BLaER1 treated with 17β-estradiol and CSF1 and Interleukin-3, amounts not matched to agents 10 nM and 100 nM (cell line): Measurements from ENCODE around the gene BCKDK.
"Not testable (repeated sequence)": the region's sequence is repeated elsewhere in the genome, so short reads cannot be mapped to it uniquely, and the experiment has no call there.

Experiments
- H3K27ac ChIP-seq, 11 experiments: shearing (Covaris generic); formaldehyde crosslinking; 2 replicates each; pipeline ENCODE4 v1.8.1; 2022
- H3K27me3 ChIP-seq, 11 experiments: shearing (Covaris generic); formaldehyde crosslinking; 2 replicates each; pipeline ENCODE4 v1.8.1; 2022
- H3K36me3 ChIP-seq, 11 experiments: shearing (Covaris generic); formaldehyde crosslinking; 2 replicates each; pipeline ENCODE4 v1.8.1; 2022
- H3K4me1 ChIP-seq, 10 experiments: shearing (Covaris generic); formaldehyde crosslinking; 2 replicates each; pipeline ENCODE4 v1.8.1; 2022
- H3K4me2 ChIP-seq, 11 experiments: shearing (Covaris generic); formaldehyde crosslinking; 2 replicates each; pipeline ENCODE4 v1.8.1; 2022
- H3K4me3 ChIP-seq, 10 experiments: shearing (Covaris generic); formaldehyde crosslinking; 2 replicates each; pipeline ENCODE4 v1.8.1; 2022
- H3K9ac ChIP-seq, 11 experiments: shearing (Covaris generic); formaldehyde crosslinking; 2 replicates each; pipeline ENCODE4 v1.8.1; 2022
- H3K9me3 ChIP-seq, 11 experiments: shearing (Covaris generic); formaldehyde crosslinking; replicated peaks in 1 of 11; 2 replicates each; pipeline ENCODE4 v1.8.1; 2022
- H4K20me1 ChIP-seq, 11 experiments: shearing (Covaris generic); formaldehyde crosslinking; 2 replicates each; pipeline ENCODE4 v1.8.1; 2022
- Cebpa-rat ChIP-seq, 11 experiments: shearing (Covaris generic); IDR thresholded peaks; 2 replicates each; pipeline ENCODE4 v1.8.1; 2022

The BCKDK gene

DNA sequence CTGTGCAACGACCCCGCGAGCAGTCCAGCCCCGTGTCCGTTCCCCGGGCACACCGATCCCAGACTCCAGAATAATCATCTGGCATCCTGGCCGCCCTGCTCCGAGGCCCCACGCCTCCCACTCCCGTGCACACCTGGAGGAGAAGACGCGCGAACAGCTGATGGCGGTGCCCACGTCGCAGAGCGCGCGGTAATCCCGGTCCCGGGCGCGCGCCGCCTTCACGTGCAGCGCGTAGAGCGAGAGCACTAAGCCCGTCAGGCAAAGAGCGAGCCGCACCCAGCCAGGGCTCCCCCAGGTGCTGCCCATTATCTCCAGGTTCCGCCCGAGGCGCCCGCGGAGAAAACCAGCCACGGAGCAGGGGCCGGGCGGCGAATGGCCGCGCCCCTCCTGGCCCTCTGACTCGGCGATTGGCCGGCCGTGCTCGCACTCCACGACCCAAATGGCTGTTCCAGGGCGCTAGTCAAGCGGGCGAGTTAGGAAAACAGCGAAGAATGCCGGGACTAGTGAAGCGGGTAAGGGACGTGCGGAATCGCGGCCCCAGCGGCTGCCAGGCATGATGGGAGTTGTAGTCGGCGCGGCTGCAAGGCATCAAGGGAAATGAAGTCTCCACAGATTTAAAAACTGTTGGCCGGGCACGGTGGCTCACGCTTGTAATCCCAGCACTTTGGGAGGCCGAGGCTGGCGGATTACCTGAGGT, 13.6 kb upstream of the BCKDK start, which contains the start of gene VKORC1:
VKORC1 (minus strand) TSS at position 374 of the 697 bp plus-strand sequence; CDS start at position 306, 68 bp downstream.
- Histone ChIP-seq H3K27me3 (no peaks in the 10 kb centered on the region), H3K9ac (peak within 1 kb of the TSS; percentile 80 to 90 (median 87)), H3K4me3 (peak within 1 kb of the TSS; percentile 81 to 98 (median 92)), H3K27ac (peak within 1 kb of the TSS; percentile 47 to 82 (median 77); a peak in 21 of 22 replicates), H4K20me1 (peaks cover 0 to 29% (median 0%) of the 10 kb centered on the region in 11 experiments; a peak in 7 of 22 replicates), H3K9me3 (0 out of 22 replicates have a peak, but pooled peaks cover 0 to under 1% (median 0%) of the 10 kb centered on the region in 11 experiments), H3K36me3 (peaks cover 13 to 32% (median 22%) of the 10 kb centered on the region in 11 experiments), H3K4me2 (peak within 1 kb of the TSS; percentile 83 to 99 (median 97)), H3K4me1 (peaks cover 20 to 46% (median 29%) of the 10 kb centered on the region in 10 experiments)
- TF ChIP-seq Cebpa-rat (IDR thresholded peaks at IDR 0.05): no peak

- no peak for TF ChIP-seq Cebpa-rat (IDR thresholded peaks at IDR 0.05)
- Histone ChIP-seq H3K27me3 (no peaks in the 10 kb centered on the region), H3K9ac (no peak overlapping the region), H3K36me3 (no peaks in the 10 kb centered on the region), H3K4me2 (no peak overlapping the region), H3K27ac (no peak overlapping the region), H4K20me1 (no peaks in the 10 kb centered on the region), H3K4me3 (no peak overlapping the region), H3K4me1 (peaks cover 7 to 17% (median 12%) of the 10 kb centered on the region in 10 experiments; a peak in 19 of 20 replicates), H3K9me3 (peaks cover 0 to 7% (median 0%) of the 10 kb centered on the region in 11 experiments; a peak in 1 of 22 replicates)
These were observed 8.1 kb upstream of the BCKDK start for GRCh38 chr16:31099860-31100638.

- not testable (repeated sequence) for H3K27ac ChIP-seq, H3K27me3 ChIP-seq, H3K9me3 ChIP-seq, H3K4me2 ChIP-seq, H3K4me3 ChIP-seq, H4K20me1 ChIP-seq, H3K36me3 ChIP-seq, H3K9ac ChIP-seq
- peaks cover 0 to 11% (median 7%) of the 10 kb centered on the region in 10 experiments; a peak in 14 of 20 replicates for H3K4me1 ChIP-seq
These were observed 7.1 kb upstream of the BCKDK start for GRCh38 chr16:31100876-31101641.

GRCh38 chr16:31105677-31106213, 2.4 kb upstream of the BCKDK start:
- TF ChIP-seq Cebpa-rat (IDR thresholded peaks at IDR 0.05): no peak
- Histone ChIP-seq H3K4me2 (peak overlapping the region in 9 of 11 experiments; percentile 24 to 73 (median 40); a peak in 9 of 22 replicates), H3K9ac (peak overlapping the region; percentile 9 to 64 (median 56); a peak in 15 of 22 replicates), H3K4me1 (peaks cover 25 to 40% (median 31%) of the 10 kb centered on the region in 10 experiments), H3K36me3 (peaks cover 13 to 18% (median 16%) of the 10 kb centered on the region in 11 experiments), H3K27ac (peak overlapping the region; percentile 44 to 72 (median 60); a peak in 19 of 22 replicates), H4K20me1 (no peaks in the 10 kb centered on the region; a peak in 1 of 22 replicates), H3K9me3 (no peaks in the 10 kb centered on the region), H3K27me3 (no peaks in the 10 kb centered on the region), H3K4me3 (no peak overlapping the region)

DNA sequence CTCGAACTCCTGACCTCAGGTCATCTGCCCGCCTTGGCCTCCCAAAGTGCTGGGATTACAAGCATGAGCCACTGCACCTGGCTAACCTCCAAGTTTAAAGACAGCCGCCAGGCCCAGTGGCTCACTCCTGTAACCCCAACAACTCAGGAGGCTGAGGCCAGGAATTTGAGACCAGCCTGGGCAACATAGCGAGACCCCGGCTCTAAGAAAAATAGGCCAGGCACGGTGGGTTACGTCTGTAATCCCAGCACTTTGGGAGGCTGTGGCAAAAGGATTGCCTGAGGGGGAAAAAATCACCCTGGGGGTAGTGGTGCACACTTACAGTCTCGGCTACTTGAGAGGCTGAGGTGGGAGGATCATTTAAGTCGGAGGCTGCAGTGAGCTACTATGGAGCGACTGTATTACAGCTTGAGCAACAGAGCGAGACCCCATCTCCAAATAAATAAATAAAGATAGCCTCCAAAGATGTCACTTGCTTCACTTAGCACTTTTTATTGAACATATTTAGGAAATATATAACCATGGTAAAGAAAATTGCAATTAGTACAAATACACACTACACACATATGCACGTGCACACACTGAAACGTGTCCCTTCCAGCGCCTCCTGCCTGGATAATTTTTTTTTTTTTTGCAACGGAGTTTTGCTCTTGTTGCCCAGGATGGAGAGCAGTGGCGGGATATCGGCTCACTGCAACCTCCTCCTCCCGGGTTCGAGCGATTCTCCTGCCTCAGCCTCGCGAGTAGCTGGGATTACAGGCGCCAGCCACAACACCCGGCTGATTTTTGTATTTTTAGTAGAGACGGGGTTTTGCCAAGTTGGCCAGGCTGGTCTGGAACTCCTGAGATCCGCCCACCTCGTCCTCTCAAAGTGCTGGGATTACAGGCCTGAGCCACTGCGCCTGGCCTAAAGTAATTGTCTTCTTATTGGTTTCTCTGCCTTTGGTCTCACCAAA, 1.4 kb upstream of the BCKDK start:
- H3K4me1 ChIP-seq: peaks cover 25 to 50% (median 35%) of the 10 kb centered on the region in 10 experiments
- no peaks in the 10 kb centered on the region; a peak in 1 of 22 replicates for H4K20me1 ChIP-seq
- H3K9me3 ChIP-seq: no peaks in the 10 kb centered on the region
- peak overlapping the region in 10 of 11 experiments; percentile 87 to 99 (median 96); a peak in 15 of 22 replicates for H3K4me2 ChIP-seq
- no peak overlapping the region for H3K4me3 ChIP-seq
- no peak for TF ChIP-seq Cebpa-rat (IDR thresholded peaks at IDR 0.05)
- H3K36me3 ChIP-seq: peaks cover 23 to 28% (median 26%) of the 10 kb centered on the region in 11 experiments
- H3K27ac ChIP-seq: peak overlapping the region in 3 of 11 experiments; percentile 88 to 94 (median 91); a peak in 2 of 22 replicates
- no peaks in the 10 kb centered on the region for H3K27me3 ChIP-seq
- peak overlapping the region in 3 of 11 experiments; percentile 4 to 96 (median 95); a peak in 2 of 22 replicates for H3K9ac ChIP-seq

- Histone ChIP-seq H3K4me2 (peak overlapping the region; percentile 87 to 99 (median 96)), H3K27me3 (no peaks in the 10 kb centered on the region), H3K9ac (peak overlapping the region in 7 of 11 experiments; percentile 4 to 98 (median 95); a peak in 8 of 22 replicates), H3K36me3 (peaks cover 30 to 35% (median 33%) of the 10 kb centered on the region in 11 experiments), H4K20me1 (no peaks in the 10 kb centered on the region; a peak in 1 of 22 replicates), H3K27ac (peak overlapping the region in 8 of 11 experiments; percentile 86 to 96 (median 91); a peak in 13 of 22 replicates), H3K4me3 (peak overlapping the region in 9 of 10 experiments; percentile 84 to 100 (median 99); a peak in 11 of 20 replicates), H3K9me3 (no peaks in the 10 kb centered on the region), H3K4me1 (peaks cover 27 to 57% (median 42%) of the 10 kb centered on the region in 10 experiments)
- no peak for TF ChIP-seq Cebpa-rat (IDR thresholded peaks at IDR 0.05)
These were observed 720 bp upstream of the BCKDK start for GRCh38 chr16:31107465-31107867.

- no peaks in the 10 kb centered on the region for H3K9me3 ChIP-seq
- peak overlapping the region; percentile 88 to 98 (median 95) for H3K9ac ChIP-seq
- peak overlapping the region; percentile 87 to 99 (median 96) for H3K4me2 ChIP-seq
- H4K20me1 ChIP-seq: no peaks in the 10 kb centered on the region; a peak in 1 of 22 replicates
- H3K27ac ChIP-seq: peak overlapping the region; percentile 85 to 96 (median 91)
- TF ChIP-seq Cebpa-rat (IDR thresholded peaks at IDR 0.05): no peak
- no peaks in the 10 kb centered on the region for H3K27me3 ChIP-seq
- peak overlapping the region; percentile 84 to 100 (median 98) for H3K4me3 ChIP-seq
- peaks cover 35 to 41% (median 38%) of the 10 kb centered on the region in 11 experiments for H3K36me3 ChIP-seq
- H3K4me1 ChIP-seq: peaks cover 43 to 72% (median 57%) of the 10 kb centered on the region in 10 experiments
These were observed 790 bp downstream of the BCKDK start for GRCh38 chr16:31108794-31109558.
